NK-92 (cell line): Measurements from ENCODE around the gene UGT1A5.
"Not testable (repeated sequence)": the region's sequence is repeated elsewhere in the genome, so short reads cannot be mapped to it uniquely, and the experiment has no call there.

ENCODE experiments used
- DNase-seq: peaks from one replicate; lab custom pipeline; 2025; ENCODE audit not compliant: unreplicated experiment; lab: John Stamatoyannopoulos, UW

The UGT1A5 gene

DNA sequence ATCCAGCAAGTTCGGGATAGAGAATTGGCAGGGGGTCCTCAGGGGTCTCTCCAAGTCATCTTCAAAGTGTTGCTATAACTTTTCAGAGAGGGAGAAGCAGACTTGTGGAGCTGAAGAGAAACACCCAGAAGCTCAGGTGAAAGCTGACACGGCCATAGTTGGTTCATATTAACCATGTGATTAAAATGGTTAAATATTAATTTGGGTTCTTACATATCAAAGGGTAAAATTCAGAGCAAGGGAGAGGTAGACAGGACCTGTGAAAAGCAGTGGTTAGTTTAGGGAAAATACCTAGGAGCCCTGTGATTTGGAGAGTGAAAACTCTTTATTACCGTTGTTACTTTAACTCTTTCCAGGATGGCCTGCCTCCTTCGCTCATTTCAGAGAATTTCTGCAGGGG is 20.1 kb upstream of the UGT1A5 start, which contains the start of gene UGT1A6:
Gene UGT1A6, plus strand, starts transcription at position 243 of the 400 bp plus-strand sequence. Its CDS starts 115 bp downstream, at position 358.
- no peak for DNase-seq

DNA sequence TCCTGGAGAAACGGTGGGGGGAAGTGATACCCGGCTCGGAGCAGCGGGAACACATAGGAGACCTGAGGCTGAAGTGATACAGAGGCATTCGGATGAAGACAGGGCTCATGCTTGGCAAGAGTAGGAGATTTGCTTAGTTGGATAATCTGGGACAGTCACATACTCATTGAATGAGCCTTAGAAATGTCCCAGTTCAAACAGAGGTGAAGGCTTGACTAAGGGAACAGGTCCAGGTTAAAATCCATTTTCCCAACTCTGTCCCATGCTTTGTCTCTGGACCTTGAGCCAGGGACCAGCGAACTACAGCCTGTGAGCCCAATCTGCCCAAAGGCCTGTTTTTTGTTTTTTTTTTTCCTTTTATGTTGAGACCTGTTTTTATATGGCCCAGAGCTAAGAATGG is 18.7 kb upstream of the UGT1A5 start:
- no peak for DNase-seq

DNA sequence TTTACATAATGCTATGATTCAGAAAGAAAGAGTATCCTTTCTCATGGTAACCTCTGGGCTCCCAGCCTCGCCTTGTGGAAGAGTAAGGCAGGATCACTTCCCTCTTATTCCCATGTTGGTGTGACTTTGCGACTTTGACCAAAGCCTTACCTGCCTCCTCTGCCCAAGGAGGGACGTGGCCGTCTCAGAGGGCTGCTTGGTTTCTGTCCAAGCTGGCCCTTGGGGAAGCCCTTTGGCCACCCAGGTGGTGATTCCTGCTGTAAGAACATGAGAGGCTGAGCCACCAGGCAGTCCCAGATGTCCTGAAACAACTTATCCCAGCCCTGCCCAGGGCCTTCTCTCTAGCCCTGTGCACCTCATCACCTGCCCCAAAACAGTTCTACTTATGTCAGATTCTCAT is 14.0 kb upstream of the UGT1A5 start:
- no peak for DNase-seq

DNA sequence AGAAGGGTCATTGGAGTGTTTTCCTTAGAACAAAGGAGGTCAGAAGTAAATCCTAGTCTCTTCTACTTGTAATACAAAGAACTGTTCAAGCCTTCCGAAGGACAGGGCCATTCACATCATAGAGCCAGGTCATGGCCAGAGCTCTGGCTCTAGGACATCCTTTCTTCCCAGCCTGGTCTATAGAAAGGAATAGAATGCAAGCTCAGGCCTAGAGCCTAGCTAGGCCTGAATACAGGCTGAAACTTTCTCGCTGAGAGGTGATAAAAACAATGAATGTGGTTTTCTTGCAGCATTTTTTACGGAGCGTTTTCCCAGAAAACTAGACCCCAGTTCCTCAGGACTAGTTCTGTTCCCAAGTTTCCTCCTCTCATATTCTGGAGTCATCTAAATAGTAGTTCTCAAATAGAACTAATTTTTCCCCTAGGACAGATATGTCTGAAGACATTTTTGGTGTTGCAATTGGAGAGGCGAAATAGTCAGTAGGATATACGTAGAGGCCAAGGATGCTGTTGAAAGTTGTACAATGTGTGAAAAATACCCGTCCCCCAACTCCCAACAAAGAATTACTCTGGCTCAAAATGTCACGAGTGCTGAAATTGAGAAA is 13.2 kb upstream of the UGT1A5 start:
- DNase-seq: no peak

DNA sequence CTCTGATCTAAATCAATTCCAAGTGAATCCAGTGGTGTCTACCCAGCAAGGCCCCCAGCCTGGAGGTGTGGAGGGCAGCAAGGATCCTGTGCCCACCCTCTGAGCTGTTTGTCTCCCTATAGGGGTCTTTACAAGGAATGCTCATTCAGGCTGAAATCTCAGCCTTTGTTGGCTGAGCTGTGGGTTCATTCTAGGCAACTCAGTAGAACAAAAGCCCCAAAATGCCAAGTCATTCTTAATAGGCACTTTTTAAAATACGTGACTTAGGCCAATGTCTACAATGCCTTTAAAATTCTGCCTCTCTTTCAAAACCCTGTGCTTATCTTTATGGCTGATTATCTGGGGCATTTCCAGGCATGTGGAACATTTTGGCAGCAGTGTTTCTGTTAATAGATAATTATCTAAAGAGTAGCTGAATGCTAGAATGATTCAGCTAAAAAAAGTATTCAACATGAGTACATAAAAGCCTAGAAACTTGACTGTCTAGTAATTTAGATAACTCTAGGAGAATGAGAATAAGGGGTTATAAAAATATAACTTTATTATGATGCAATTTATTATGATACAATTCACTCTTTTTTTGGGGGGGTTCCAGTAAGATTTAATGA is 12.6 kb upstream of the UGT1A5 start:
- no peak for DNase-seq

DNA sequence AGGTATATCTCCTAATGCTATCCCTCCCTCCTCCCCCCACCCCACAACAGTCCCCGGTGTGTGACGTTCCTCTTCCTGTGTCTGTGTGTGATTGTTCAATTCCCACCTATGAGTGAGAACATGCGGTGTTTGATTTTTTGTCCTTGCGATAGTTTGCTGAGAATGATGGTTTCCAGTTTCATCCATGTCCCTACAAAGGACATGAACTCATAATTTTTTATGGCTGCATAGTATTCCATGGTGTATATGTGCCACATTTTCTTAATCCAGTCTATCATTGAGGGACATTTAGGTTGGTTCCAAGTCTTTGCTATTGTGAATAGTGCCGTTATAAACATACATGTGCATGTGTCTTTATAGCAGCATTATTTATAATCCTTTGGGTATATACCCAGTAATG is 11.9 kb upstream of the UGT1A5 start:
- not testable (repeated sequence) for DNase-seq

DNA sequence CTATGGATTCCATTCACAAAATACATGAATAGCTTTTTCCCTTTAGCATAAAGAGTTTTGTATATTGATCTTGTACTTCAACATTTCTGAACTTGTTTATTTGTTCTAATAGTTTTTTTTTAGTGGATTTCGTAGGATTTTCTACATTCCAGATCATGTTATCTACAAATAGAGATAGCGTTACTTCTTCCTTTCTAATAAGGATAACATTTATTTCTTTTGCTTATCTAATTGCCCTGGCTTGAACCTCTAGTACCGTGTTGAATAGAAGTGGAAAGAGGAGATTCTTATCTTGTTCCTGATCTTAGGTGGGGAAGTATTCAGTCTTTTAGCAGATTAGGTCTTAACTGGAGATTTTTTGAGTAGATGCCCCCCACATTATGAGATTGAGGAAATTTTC is 10.5 kb upstream of the UGT1A5 start:
- DNase-seq: no peak

DNA sequence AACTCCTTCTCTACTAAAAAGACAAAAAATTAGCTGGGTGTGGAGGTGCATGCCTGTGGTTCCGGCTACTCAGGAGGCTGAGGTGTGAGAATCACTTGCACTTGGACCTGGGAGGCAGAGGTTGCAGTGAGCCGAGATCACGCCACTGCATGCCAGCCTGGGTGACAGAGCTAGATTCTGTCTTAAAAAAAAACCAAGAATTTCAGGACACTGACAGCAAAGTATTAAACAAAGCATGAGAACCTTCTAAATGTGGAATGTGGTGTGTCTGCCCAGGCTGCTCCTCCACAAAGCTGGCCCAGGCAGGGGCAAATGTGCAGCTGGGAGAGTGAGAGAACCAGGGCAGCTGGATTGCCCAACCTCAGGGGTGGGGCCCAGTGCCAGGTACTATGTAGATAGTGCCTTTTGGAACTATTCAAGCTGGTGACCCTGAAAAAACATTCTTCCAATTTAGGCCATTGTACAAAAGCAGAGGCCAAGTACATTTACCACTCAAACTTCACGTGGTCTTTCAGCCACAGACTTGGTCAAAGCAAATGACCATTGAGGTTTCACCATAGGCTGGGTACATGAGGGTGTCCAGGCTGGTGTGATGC is 6.7 kb upstream of the UGT1A5 start:
- DNase-seq: no peak

DNA sequence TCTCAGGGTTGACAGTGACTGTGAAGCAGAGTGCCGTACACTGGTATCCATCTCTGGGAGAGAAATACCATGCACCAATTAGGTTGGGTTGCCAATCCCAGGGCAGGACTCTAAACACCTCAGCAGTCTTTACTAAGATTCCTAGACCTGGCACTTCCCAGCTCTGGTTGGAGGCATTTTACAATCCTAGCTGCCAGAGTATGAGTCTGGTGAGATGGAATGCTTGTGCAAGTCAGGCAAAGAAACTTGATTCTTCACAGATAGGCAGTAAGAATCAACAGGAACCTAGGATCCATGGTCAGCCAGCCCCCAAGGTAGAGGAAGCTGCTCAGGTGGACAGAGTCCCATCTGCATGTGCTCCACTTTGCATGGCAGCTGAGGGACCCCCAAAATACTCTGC is 6.0 kb upstream of the UGT1A5 start:
- DNase-seq: no peak

DNA sequence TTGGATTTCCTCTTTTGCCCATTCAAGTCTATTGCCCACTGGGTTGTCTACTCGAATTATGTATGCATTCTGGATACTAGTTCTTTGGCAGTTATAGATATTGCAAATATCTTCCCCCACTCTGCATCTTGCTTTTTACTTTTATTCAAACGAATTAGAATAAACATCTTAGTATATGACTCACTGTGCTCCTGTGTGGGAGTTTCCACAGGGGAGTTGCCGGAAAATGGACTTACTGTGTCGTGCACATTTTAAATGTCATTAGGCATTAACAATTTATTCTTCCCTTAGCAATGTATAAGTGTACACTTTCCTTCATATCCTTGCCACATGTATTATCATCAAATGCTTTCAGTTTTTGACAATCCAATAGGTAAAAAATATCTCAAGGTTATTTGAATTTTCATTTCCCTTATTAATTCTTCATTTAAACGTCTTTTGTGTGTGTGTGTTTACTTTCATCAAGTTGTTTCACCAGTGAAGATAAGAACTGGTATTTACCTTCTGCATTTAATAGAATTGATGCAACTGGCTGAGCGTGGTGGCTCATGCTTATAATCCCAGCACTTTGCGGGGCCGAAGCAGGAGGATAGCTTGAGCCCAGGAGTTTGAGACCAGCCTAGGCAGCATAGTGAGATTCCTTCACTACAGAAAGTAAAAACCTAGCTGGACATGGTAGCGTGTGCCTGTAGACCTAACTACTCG is 4.6 kb upstream of the UGT1A5 start:
- no peak for DNase-seq

DNA sequence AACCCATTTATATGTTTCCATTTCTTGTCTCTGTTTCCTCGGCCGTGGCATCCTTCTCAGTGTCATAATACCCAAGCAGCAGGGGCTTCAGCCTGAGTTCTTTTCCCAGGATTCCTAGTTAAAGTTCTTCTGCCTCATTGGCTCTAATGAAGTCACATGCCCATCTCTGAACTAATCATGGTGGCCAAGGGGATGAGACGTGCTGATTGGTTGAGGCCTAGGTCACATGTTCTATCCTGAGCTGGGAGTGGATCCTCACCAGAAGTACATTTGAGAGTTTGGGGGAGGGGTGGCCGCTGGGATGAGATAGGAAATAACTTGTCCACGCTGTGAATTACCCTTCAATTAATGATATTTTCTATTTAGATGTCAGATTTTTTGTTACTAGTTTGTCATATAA is 3.8 kb upstream of the UGT1A5 start:
- no peak for DNase-seq

DNA sequence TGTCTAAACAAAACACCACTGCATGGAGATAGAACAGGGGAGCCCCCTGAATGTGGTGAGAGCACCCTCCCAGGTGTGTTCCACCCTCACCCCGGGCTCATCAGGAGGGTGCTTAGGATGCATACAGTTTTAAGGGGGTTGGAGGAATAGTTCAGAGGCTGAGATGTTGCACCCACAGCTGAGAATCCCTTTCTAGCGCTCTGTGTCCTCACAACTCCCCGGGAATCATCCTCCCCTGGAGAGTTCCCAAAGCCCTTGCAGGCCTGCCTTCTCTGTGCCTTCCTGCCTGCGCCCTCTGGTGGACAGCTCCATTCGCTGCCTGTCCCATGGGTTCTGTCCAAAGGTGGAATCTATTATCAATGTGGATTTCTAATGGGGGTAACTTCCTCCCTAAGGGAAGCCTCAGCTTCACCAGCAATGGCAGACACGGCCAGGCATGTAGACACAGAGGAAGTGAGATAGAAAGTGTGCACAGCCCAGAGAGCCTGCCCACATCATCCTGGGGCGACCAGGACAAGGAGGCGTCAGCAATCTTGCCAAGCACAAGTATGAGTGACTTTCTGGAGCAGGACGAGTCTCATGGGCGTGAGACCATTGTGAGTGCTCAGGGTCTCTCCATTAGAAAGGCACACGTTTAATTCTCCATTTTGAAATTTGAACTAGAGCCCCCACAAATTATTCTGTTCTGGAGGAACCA is 1.2 kb upstream of the UGT1A5 start:
- DNase-seq: no peak

DNA sequence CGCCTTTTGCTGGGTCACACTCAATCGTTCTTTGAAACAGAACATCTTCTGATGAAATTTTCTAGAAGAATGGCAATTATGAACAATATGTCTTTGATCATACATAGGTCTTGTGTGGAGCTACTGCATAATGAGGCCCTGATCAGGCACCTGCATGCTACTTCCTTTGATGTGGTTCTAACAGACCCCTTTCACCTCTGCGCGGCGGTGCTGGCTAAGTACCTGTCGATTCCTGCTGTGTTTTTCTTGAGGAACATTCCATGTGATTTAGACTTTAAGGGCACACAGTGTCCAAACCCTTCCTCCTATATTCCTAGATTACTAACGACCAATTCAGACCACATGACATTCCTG is 532 bp downstream of the UGT1A5 start:
- DNase-seq: no peak

DNA sequence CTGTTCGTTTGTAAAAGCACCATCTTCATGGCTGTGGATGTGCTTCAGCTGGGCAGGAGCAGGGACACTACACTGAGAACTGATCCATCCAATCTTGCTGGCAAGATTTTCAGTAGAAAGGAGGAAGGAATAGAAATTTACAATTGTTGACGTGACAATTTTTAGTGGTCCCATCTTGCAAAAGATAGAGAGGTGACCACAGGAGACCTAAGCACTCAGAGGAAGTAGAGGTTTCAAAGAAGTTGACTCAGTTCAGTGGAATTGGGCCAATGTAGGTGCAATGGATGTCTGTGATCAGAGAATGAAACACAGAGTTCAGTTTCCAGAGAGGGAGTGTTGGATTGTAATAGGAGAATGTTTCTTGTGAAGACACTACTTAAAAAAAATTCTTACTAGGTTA is 1.4 kb downstream of the UGT1A5 start:
- DNase-seq: no peak

DNA sequence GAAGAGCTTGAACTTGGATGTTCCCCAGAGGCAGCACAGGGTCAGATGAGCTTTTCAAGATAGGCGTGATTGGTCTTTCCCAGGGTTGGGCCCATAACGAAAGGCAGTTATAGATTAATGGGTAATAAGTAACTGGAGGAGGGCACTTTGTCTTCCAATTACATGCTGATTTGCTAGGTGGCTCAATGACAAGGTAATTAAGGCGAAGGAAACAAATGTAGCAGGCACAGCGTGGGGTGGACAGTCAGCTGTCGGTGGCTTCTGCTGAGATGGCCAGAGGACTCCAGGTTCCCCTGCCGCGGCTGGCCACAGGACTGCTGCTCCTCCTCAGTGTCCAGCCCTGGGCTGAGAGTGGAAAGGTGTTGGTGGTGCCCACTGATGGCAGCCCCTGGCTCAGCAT is 5.8 kb downstream of the UGT1A5 start, which contains the start of gene UGT1A4:
Gene UGT1A4, plus strand, starts transcription at position 185 of the 400 bp plus-strand sequence. Its CDS starts 85 bp downstream, at position 270.
- DNase-seq: no peak

DNA sequence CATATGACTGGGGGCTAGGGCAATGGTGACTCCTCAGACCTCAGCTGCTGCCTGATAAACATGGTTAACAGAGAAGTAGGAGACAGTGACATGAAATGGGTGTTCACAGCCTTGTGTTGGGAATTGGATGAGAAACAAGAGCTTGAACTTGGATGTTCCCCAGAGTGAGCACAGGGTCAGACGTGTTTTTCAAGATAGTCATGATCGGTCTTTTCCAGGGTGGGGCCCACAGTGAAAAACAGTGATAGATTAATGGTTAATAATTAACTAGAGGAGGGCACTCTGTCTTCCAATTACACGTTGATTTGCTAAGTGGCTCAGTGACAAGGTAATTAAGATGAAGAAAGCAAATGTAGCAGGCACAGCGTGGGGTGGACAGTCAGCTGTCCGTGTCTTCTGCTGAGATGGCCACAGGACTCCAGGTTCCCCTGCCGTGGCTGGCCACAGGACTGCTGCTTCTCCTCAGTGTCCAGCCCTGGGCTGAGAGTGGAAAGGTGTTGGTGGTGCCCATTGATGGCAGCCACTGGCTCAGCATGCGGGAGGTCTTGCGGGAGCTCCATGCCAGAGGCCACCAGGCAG is 16.1 kb downstream of the UGT1A5 start, which contains the start of gene UGT1A3:
Gene UGT1A3, plus strand, starts transcription at position 320 of the 579 bp plus-strand sequence. Its CDS starts 85 bp downstream, at position 405.
- DNase-seq: no peak

DNA sequence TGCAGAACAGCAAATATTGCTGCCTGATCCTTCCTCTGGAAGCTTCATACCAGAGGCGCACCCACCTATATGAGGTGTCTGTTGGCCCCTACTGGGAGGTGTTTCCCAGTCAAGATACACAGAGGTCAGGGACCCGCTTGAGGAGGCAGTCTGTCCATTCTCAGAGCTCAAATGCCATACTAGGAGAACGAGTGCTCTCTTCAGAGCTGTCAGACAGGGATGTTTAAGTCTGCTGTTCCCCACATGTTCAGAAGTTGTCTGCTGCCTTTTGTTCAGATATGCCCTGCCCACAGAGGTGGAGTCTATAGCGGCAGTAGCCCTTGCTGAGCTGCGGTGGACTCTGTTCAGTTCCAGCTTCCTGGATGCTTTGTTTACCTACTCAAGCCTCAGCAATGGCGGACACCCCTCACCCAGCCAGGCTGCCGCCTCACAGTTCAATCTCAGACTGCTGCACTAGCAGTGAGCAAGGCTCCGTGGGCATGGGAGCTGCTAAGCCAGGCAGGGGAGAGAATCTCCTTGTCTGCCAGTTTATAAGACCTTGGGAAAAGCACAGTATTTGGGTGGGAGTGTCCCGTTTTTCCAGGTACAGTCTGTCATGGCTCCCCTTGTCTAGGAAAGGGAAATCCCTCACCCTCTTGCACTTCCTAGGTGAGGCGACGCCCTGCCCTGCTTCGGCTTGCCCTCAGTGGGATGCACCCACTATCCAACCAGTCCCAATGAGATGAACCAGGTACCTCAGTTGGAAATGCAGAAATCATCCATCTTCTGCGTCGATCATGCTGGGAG is 24.4 kb downstream of the UGT1A5 start:
- DNase-seq: not testable (repeated sequence)

DNA sequence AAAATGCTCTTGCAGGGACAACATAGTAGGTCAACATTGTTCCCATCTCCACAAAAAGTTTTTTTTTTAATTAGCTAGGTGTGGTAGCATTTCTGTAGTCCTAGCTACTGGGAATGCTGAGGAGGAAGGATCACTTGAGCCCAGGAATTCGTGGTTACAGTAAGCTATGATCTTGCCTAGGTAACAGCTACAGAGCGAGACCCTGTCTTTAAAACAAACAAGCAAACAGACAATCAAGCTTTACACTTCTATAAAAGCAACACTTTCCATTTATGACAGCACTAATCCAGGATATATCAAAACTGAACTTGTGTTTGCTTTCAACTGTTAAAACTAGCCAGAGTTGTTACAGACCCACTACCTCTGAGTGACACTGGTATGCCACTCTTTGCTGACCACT is 28.2 kb downstream of the UGT1A5 start:
- DNase-seq: no peak

DNA sequence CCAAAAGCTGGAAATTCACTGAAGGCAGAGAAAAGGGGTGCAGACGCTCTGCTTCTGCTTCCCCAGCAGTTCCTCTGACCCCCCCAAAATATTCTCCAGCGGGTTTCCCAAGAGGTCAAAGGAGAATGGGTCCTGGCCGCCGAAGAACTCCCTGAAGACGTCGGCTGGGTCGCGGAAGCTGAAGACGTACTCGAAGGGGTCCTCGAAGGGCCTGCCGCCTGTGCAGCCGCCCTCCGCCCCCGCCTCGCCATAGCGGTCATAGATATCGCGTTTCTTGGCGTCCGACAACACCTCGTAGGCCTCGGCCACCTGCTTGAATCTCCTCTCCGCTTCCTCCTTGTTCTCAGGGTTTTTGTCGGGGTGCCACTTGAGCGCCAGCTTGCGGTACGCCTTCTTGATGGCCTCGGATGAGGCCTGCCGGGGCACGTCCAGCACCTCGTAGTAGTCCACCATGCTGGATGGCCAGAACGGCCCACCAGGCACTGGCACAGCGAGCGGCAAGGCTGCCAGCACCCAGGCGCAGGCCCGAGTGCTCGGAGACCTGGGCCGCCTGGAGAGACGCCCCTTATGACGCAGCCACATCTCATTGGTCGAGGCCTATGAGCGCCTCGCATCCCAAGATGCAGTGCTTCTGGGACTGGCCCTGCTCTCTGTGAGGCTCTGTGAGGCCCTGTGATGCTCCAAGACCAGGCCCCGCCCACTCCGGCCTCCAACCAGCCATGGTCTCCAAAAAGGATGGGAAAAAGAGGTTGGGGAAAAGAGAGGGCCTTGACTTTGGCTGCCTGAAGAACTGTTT is 31.0 kb downstream of the UGT1A5 start:
- no peak for DNase-seq
